HS-27A (cell line): ENCODE data around the gene ARHGAP18.

Experiments
- DNase-seq: peaks from one replicate; pipeline ENCODE4 v3.0.0-alpha.2; 2012; ENCODE audit warnings: low read depth, missing footprints

ARHGAP18 gene

DNA sequence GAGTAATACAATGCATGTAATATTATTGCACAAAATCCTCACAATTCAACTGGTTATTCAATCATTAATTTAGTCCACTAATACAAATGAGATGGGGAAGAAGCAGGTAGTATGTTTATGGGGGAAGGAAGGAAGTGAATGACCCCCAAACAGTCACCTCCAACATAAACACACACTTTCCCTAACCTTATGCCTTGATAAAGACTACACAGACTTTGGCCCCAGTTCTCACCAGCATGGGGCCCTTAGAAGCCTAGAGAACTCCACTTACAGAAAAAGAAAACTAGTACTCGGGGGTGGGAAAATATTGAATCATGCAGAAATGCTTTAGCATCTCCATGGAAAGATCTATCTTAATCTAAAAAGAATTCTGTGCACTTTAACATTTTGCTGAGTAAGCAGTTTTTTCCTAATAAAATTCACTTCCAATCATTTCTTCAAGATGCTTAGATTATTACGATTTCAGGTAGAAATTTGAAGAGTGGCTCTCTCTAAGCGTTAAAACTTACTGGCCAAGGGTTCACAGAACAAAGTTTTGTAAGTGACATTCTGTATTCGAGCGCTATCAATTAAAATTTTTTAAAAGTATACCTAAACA, 18.8 kb downstream of the ARHGAP18 start:
- DNase-seq: no peak

DNA sequence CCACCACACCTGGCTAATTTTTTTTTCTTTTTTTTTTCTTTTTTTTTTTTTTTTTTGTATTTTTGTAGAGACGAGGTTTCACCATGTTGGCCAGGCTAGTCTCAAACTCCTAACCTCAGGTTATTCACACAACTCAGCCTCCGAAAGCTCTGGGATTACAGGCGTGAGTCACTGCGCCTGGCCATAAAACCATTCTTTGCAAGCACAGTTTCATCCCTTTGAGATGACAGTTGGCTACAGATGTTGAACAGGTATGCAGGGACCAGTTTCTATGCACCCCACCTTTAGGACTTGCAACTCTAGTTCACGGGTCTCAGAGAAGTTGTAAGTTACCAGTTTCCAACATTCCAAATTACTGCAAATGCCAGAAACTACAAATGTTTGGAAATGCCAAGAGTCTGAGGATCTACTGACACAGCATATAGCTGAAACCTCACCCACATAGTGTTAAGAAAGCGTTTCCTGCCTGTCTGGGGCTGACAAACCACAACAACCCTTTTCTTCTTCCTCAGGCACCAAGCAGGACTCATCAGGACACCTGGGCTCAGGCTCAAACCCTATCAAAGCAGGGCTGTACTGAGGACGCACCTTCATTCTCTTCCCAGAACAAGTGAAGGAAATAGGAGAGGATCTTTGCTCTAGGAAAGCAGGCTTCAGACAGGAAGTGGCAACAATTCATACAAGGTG, 22.9 kb downstream of the ARHGAP18 start:
- no peak for DNase-seq

DNA sequence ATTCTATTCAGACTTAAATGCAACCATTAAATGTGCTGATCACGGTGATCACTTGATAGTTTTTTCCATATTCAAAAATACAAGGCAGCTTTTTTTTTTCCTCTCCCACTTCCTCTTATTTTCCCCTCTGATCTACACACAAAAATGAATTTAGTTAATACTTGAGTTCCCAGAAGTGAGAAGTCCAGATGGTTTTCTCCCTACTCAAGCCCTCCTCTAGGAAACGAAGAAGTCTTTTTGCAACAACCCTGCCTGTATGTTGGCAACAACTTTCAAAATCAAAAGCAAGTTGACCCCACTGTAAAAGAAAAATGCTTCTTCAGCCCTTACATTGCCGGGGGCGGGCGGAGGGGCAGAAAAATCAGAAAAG, 24.3 kb downstream of the ARHGAP18 start:
- DNase-seq: no peak

DNA sequence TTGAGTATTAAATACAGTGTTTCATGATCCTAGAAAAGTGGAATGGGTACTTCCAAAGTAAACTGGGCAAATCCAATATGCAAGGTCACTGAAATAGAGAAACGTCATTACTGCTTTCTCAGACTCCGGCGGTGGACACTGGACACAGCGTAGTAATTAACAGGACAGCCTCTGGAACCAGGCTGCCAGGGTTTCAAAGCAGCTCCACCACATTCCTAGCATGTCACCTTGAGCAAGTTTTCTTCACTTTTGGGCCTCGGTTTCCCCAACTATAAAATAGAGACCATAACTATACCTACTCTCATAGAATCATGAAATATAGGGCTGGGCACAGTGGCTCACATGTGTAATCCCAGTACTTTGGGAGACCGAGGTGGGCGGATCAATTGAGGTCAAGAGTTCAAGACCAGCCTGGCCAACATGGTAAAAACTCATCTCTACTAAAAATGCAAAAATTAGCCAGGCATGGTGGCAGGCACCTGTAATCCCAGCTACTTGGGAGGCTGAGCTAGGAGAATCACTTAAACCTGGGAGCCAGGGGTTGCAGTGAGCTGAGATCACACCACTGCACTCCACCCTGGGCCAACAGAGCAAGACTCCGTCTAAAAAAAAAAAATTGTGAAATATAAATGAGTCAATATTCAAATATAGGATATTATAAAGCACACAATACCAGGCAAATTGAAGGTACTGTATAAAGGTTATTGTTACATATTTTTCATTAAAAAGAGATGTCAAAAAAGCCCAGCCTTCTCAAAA, 24.9 kb downstream of the ARHGAP18 start:
- DNase-seq: no peak

DNA sequence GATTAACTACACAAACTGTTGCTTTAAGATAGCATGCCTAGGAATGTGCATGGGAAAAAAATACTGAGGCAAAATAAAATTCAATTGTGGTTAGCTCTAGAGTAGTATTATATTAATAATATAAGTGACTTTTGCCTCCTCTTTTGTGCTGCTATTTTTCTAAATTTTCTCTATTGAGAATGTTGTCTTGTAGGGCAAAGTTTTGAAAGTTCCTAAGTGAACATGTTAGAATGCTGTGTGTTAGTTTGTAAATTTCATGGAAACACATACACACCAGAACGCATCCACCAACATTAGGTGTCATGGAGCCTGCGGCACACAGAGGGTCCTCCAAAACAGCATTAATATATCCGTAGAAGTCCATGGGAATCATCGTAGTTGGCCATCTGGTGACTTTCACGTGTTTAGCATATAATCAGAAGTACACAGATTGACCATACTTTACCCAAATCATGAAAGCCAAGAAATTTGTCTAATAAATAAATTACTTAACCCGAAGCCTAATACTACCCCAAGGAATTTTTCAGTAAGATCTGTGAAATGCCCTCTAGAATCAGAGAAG, 25.6 kb downstream of the ARHGAP18 start:
- DNase-seq: no peak

DNA sequence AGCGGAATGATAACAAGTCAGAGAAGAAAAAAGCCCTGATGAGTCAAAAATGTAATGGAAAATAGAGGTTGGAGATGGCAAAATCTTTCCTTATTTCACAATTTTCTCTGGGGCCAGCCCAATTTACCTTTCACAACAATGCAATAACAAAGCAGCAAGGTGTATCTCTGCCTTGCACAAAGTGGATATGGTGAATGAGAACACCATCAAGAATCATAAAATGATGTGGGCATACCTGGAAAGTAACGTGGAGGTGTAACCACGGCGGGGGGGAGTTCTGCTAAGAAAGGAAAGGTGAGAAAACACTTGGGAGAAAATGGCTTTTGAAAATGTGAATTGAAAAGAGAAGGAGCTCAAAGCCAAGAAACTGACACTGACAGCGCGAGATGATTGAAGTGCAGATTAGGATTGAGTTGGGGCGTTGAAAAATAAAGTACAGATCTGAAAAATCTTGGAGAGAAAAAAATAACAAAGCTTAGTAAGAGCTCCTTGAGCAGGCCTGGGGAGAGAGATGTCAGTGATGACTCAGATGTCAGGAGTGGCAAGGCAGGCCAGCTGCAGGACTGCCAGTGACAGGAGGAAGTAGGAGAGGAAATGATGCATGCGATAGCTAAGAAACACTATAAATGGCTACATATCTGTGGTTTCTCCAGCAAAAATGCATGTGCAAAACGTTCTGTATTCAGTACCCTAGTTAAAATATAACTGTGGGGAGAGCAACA, 26.2 kb downstream of the ARHGAP18 start:
- DNase-seq: peak; percentile 93

DNA sequence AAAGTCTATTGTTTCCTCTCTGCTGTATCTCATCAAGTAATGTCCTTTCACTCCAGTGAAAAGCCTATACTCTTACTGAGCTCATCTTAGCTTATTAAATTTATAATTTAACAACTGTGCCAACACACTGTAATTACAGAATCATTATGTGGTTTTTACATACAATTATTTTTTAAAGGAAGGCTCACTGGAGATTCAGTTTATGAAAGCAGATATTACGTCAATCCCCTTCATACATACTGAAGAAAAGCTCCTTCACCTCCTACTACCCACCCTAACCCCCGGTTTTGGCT, 28.1 kb downstream of the ARHGAP18 start:
- no peak for DNase-seq

DNA sequence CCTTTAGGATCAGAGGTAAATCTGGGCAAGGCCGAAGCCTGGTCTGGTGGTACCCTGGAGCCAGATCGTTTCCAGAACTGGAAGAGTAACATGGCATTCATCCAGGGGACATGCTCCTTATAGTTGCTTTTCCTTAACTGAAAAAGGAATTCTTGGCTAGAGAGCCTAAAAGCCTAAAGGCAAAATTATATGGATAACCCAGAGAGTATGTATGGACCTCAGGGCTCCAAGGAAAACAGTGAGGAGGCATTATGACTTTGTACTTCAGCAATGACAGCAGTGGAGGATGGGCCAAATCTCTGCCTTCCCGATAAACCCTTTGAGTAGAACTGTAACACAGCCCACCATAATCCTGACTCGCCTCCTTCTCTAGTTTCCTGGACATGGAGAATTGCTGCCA, 29.3 kb downstream of the ARHGAP18 start:
- no peak for DNase-seq

DNA sequence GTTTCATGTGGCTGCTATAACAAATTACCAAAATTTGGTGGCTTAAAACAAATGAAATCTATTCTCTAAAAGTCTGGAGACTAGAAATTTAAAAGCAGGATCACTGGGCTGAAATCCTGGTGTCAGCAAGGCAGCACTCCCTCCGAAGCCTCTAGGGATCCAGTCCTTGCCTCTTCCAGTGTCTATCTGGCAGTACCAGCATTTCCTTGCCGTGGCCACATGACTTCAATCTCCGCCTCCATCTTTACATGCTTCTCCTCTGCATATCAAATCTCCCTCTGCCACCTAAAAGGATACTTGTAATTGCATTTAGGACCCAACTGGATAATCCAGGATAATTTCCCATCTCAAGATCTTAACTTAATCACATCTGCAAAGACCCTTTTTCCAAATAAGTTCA, 30.2 kb downstream of the ARHGAP18 start:
- DNase-seq: peak; percentile 24

DNA sequence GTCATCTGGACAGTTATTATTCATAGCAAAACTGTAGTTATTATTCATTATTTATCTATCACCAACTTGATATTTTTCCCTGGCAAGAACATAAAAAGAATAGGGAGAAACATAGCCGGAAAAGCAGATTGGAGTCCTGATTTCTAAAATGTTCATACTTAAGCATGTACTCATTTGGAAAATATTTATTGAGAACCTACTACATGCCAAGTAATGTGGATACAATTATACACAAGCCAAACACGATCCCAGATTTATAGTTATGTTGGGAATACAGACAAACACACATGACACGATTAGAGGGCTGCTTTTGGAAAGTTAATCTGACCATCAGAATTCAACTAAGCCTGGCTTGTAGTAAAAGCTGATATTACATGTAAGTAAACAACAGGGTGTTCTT, 30.7 kb downstream of the ARHGAP18 start:
- peak; percentile 34 for DNase-seq

DNA sequence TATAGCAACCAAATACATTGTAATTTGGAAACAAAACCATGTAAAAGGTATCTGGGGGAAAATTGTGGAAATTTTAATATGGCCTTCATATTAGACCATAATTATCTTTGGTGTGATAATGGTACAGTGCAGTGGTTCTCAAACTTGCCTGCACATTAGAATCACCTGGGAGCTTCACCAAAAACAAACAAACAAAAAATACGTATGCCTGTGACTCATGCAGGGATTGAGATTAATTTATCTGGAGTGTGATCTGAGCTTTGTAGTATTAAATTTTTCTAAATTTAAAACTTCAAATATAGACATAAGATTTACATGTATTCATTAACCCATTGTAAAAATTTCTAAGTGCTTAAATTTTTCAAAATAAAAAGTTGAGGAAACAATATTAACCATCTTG, 31.5 kb downstream of the ARHGAP18 start:
- DNase-seq: no peak

DNA sequence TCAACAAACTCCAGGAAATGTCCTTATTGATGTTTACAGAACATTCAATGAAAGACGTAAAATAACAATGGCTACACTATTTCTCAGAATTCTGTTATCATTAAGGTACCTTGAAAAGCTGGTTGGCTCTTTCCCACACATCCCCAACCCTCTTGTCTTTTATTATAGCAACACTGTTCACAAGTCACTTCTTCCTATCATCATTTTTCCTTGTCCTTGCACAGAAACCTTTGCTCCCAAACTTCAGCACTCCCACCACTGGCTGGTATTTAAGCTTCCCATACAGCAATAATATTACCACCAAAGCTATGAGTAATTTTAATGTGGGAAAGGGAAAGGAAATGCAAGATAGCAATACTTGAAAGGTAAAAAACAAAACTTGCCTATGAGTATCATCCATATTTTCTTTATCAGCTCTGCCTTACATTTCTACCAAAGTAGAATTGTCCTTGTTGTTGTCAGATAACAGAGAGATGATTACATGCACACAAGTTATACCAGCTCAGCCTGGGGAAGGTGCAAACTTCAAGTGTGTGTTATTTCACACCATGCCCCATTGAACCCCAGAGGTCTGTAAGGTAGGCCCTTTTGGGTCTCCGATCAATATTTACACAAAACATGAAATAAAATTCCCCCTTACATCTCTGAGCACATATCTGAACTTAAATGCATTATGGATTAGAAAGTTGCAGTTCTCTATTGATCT, 32.2 kb downstream of the ARHGAP18 start:
- no peak for DNase-seq

DNA sequence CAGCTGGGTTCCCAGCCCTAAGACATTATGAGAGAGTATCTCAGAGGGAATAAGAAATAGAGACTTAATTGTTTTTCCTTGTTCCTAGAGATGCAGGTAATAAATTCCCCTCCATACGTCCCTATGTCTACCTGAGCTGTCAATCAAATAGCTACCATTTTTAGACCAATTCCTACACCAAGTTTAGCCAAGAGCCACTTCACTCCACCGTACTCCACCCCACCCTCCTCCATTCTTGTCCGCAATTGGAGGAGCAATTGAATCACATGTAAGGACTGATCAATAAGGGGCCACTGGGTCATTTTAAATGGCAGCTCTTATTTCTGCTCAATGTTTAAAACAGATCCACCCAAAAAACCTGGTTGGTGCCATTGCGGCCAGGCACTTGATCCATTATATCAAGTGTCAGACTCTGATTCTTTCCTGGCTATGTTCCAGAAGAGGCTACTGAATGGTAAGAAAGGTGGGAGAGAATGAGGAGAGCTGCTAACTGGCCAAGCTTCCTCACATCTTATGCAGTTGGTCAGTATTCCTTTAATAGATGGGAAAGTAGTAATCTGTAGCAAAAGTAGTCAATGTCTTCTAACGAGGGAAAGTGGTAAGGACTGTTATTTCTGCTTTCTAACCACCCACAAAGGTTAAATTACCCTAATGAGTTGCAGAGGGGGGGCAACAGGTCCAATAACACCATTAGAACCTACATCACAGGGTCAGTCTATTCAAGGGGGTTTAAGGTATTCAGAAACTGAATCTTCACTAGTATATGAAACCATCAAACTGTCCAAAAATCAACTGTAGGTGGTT, 34.1 kb downstream of the ARHGAP18 start:
- DNase-seq: no peak

DNA sequence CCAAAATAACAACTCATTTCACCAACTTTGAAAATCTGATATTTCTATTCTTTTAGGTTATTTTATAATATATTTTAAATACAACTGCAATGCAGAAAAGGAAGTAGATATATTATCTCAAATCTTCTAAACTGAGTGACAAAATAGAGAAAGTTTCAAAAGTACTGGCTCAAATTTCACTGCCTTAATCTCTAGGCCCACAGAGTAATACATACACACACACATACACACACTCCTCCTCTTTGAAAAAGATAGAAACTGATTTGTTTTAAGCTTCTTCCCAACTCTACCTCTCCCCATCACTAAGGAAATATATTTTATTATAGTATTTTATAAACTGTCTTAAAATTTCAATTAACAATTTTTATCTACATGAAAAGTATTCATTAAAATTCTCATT, 36.2 kb downstream of the ARHGAP18 start:
- DNase-seq: no peak

DNA sequence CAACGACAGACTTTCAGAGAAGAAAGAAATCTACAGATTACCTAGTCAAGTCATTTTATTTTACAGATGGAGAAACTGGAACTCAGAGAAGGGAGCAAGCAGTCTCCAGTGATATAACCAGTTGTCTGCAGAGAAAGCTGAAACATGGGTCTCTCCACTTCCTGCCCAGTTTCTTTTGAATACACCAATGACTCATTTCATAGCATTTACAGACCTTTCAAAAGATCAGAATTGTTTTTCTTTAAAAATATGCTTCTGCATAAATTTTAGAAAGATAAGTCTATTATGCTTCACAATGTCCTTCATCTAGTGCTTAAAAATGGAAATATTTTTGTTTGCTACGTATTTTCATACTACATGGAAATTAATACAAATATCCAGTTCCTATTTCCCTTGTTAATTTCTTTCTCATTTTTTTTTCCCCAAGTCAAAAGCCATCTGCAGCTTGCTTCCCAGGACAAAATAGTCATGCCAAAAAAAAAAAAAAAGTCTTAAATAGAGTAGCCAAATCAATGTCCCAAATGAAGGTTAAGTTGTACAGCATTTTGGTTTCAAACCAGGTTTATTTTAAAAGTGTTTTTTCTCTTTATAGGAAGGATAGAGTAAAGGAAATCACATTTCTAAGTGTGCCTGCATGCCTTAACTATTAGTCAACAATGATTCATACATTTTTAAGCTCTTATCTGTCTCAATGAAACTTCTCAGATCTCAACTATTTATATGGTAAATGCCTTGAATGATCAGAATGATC, 36.9 kb downstream of the ARHGAP18 start:
- peak; percentile 85 for DNase-seq

DNA sequence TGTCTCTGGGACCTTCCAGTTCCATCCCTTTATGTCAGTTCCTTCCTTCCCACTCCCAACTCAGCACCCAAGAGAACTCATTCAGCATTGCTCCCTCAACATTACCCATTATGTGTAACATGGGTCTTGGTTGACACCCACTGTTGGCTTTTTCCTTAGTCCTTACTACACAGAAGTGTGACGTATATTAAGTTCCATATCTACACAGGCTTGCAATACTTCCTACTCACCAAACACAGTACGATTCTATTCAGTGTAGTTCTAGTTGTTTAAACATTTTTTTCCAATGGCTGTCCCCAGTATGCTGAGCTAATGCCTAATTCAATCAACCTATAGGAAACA, 37.7 kb downstream of the ARHGAP18 start:
- DNase-seq: no peak

DNA sequence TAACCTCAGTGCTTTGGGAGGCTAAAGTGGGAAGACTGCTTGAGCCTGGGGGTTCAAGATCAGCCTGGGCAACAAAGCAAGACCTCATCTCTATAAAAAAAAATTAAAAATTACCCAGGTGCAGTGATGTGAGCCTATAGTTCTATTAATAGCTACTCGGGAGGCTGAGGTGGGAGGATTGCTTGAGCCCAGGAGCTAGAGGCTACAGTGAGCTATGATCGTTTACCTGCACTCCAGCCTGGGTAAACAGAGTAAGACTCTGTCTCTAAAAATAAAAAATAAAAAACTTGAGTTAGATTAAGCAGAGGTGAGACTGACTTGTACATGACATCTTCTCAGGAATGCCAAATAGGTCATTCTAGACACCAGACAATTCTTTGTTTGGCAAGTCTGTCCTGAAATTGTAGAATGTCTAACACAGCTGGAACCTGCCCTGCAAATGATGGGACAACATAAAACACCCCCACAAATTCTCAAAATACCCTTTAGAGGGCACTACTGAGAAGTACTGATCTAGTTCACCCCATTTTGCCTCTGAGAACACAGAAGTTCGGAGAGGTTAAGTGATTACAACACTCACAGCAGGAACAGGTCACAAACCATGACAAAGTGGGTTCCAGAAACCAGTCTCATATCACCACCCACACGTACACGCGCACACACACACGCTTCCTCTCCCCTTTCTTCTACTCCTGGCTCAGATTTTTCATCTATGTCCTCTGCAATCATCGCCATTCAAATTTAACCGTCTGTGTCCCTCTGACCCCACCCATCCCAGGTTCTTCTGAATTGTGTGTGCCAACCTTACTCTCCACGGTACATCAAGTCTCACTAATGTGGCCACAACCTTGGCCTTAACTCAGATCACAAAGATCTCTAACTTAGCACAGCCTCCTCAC, 38.3 kb downstream of the ARHGAP18 start:
- no peak for DNase-seq

DNA sequence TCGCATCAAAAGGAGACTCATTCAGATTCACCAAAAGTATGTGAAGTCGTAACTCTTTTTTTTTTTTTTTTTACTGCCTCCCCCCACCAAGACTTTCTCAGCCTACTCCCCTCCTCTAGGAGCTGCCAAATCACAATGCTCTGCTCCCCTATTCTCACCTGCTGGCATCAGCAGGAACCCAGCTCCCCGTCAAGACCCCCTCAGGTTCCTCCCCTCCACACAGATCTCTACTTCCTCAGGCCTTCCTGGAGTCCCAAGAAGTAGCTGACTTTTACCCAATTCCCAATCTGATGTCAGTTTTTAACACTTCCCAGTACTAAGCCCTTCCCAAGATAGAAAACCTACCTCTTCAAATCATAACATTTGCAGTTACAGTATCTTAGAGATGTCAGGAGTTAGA, 39.3 kb downstream of the ARHGAP18 start:
- DNase-seq: no peak

DNA sequence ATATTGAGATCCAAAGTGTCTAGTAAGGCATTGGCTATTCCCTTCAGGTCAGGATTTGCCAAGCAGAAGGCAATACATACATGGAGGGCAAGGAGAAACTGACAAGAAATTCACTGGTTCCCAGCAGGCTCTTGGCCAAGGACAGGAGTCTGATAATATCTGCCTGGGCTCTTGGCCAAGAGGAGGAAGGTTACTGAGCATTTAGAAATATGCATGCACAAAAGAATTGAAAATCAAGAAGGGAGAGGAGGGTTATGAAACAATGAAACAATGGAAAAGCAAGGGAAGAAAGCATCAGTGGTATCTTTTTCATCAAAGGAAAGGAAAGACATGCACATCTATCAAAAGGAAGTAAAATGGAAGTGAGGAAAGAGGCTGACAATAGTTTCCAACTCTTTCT, 42.4 kb downstream of the ARHGAP18 start:
- no peak for DNase-seq

DNA sequence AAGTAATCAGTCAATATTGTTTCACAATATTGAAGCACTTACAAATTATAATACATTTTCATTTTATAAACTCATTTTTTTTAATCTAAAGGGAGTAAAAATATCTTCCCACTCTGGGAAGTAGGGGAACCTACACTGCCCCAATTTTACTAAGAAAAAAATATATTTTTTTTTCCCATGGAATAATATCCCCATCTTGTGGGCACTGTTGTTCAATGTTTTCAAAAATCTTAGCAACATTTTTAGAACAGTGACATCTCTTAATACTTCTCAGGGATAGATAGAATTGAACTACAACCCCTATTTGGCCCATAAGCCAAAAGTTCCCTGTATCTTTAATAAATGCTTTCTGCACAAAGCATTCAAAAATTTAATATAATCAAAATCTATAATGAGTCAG, 42.9 kb downstream of the ARHGAP18 start:
- no peak for DNase-seq
